Keratinocyte (primary cell): ENCODE measurements around the gene PCK2.

Experiments used
- CTCF ChIP-seq, 3 experiments: IDR thresholded peaks in 1 of 3; conservative IDR thresholded peaks in 1 of 3; optimal IDR thresholded peaks in 1 of 3; 2 replicates in 2 of 3; 3 replicates in 1 of 3; pipeline versions ENCODE3 to v1.5.1; 2011; ENCODE audit warnings: low read length in 3 of 3, mild to moderate bottlenecking in 3 of 3, moderate library complexity in 2 of 3, control low read depth in 1 of 3, inconsistent platforms in 1 of 3; ENCODE audit not compliant: insufficient read depth in 2 of 3; ENCODE audit errors: extremely low read depth in 1 of 3
- EZH2 ChIP-seq: IDR thresholded peaks from one replicate; pipeline ENCODE4 v1.6.1; 2012; ENCODE audit warnings: inconsistent platforms, mild to moderate bottlenecking, low read length, moderate library complexity

GRCh38 chr14:24143511-24143910 is 49.4 kb downstream of the PCK2 start:
- TF ChIP-seq CTCF (optimal IDR thresholded peaks at IDR 0.05 in 1 of 3, IDR thresholded peaks at IDR 0.05 in 1 of 3, conservative IDR thresholded peaks at IDR 0.05 in 1 of 3; ENCODE audit: extremely low read depth in 1 of 3, insufficient read depth in 2 of 3, low read length in 3 of 3) (no peak), EZH2 (no peak)
